ENCODE measurements around the gene DUS2.
"Not testable (repeated sequence)": the region's sequence is repeated elsewhere in the genome, so short reads cannot be mapped to it uniquely, and the experiment has no call there.

DUS2 gene

GRCh38 chr16:68093816-68094613, 70.9 kb downstream of the DUS2 start:
- no peak overlapping the region for H3K4me3 ChIP-seq
- TF ChIP-seq CTCF (IDR thresholded peaks at IDR 0.05), result peak; percentile 14
- DNase-seq (ENCODE audit: low spot score), result no peak
- no peak overlapping the region for H3K27ac ChIP-seq

GRCh38 chr16:68094614-68094934, 71.5 kb downstream of the DUS2 start:
- no peak overlapping the region for H3K27ac ChIP-seq
- no peak for TF ChIP-seq CTCF (IDR thresholded peaks at IDR 0.05)
- no peak overlapping the region for H3K4me3 ChIP-seq
- no peak for DNase-seq (ENCODE audit: low spot score)

- Histone ChIP-seq H3K27ac (no peak overlapping the region), H3K4me3 (no peak overlapping the region)
- DNase-seq (ENCODE audit: low spot score), result no peak
- no peak for TF ChIP-seq CTCF (IDR thresholded peaks at IDR 0.05)
Observed at GRCh38 chr16:68096491-68096890, 73.4 kb downstream of the DUS2 start.

- DNase-seq (ENCODE audit: low spot score), result no peak
- Histone ChIP-seq H3K27ac (no peak overlapping the region), H3K4me3 (no peak overlapping the region)
- TF ChIP-seq CTCF (IDR thresholded peaks at IDR 0.05), result no peak
Observed at GRCh38 chr16:68097088-68097487, 74.0 kb downstream of the DUS2 start.

GRCh38 chr16:68097895-68098294, 74.8 kb downstream of the DUS2 start:
- DNase-seq (ENCODE audit: low spot score), result no peak
- TF ChIP-seq CTCF (IDR thresholded peaks at IDR 0.05), result no peak
- Histone ChIP-seq H3K4me3 (no peak overlapping the region), H3K27ac (no peak overlapping the region)

GRCh38 chr16:68100488-68100887, 77.4 kb downstream of the DUS2 start:
- Histone ChIP-seq H3K27ac (no peak overlapping the region), H3K4me3 (no peak overlapping the region)
- no peak for DNase-seq (ENCODE audit: low spot score)
- no peak for TF ChIP-seq CTCF (IDR thresholded peaks at IDR 0.05)

GRCh38 chr16:68105611-68106010, 82.5 kb downstream of the DUS2 start:
- Histone ChIP-seq H3K4me3 (no peak overlapping the region), H3K27ac (no peak overlapping the region)
- no peak for DNase-seq (ENCODE audit: low spot score)
- TF ChIP-seq CTCF (IDR thresholded peaks at IDR 0.05), result no peak

GRCh38 chr16:68107230-68107928, 84.3 kb downstream of the DUS2 start:
- not testable (repeated sequence) for H3K4me3 ChIP-seq; H3K27ac ChIP-seq; DNase-seq (ENCODE audit: low spot score)

- DNase-seq (ENCODE audit: low spot score), result not testable (repeated sequence)
Observed at GRCh38 chr16:68109156-68109555, 86.1 kb downstream of the DUS2 start.

GRCh38 chr16:68110611-68111010, 87.5 kb downstream of the DUS2 start:
- H3K27ac ChIP-seq; H3K4me3 ChIP-seq; DNase-seq (ENCODE audit: low spot score): not testable (repeated sequence)

More at GRCh38 chr16:68109156-68109555, 86.1 kb downstream of the DUS2 start:
- H3K27ac ChIP-seq, H3K4me3 ChIP-seq: not testable (repeated sequence)

Data from coronary artery (tissue), 2 donors.